Natural killer cell (primary cell): ENCODE results near the gene MIEF2. TPM values are rescaled to one million over a fixed set of nuclear protein-coding genes. Genes with fewer than 3 reads are reported as not detected.

Experiments used
- ATAC-seq, 3 donors: fragments of 150-1000 bp in 2 of 3; fragments of 200-7000 bp in 1 of 3; cut with Tn5 transposase; 1 replicate in 1 of 3; 2 replicates in 2 of 3; pipeline ENCODE4 v1.10.0; 2021; ENCODE audit warnings: mild to moderate bottlenecking in 2 of 3, moderate library complexity in 2 of 3
- DNase-seq, 2 donors: peaks; one replicate each; pipeline versions ENCODE4 v3.0.0 to v3.0.0-alpha.2; 2013 to 2021; ENCODE audit warnings: mixed read lengths in 1 of 2
- H3K27ac ChIP-seq: one replicate; pipeline ENCODE4 v1.5.1; 2013; ENCODE audit warnings: mild to moderate bottlenecking, low read length
- H3K27me3 ChIP-seq: one replicate; pipeline ENCODE4 v1.6.1; 2013; ENCODE audit warnings: low read length; ENCODE audit not compliant: control insufficient read depth, insufficient read depth
- H3K36me3 ChIP-seq: one replicate; pipeline ENCODE4 v1.6.1; 2013; ENCODE audit warnings: low read length; ENCODE audit not compliant: control insufficient read depth, insufficient read depth
- H3K4me1 ChIP-seq: one replicate; pipeline ENCODE4 v1.6.1; 2013; ENCODE audit warnings: low read length; ENCODE audit not compliant: control insufficient read depth, insufficient read depth
- H3K4me3 ChIP-seq: one replicate; pipeline ENCODE4 v1.5.1; 2013; ENCODE audit warnings: low read length
- H3K9me3 ChIP-seq: one replicate; pipeline ENCODE4 v1.6.1; 2013; ENCODE audit warnings: low read length; ENCODE audit not compliant: control insufficient read depth, insufficient read depth
- H3K27ac Mint-ChIP-seq, 2 donors: one replicate each; pipeline ENCODE4 v1.8.0; 2022; ENCODE audit warnings: mild to moderate bottlenecking in 2 of 2, mixed read lengths in 2 of 2, moderate library complexity in 1 of 2
- H3K27me3 Mint-ChIP-seq, 2 donors: one replicate each; pipeline ENCODE4 v1.8.0; 2022; ENCODE audit warnings: low read depth in 2 of 2, mixed read lengths in 2 of 2
- H3K36me3 Mint-ChIP-seq: one replicate; pipeline ENCODE4 v1.8.0; 2022; ENCODE audit warnings: mixed read lengths
- H3K4me1 Mint-ChIP-seq, 2 donors: one replicate each; pipeline ENCODE4 v1.8.0; 2022; ENCODE audit warnings: mixed read lengths in 2 of 2
- H3K4me3 Mint-ChIP-seq: one replicate; pipeline ENCODE4 v1.8.0; 2022; ENCODE audit warnings: mild to moderate bottlenecking, moderate library complexity, mixed read lengths
- H3K9me3 Mint-ChIP-seq, 2 donors: one replicate each; pipeline ENCODE4 v1.8.0; 2022; ENCODE audit warnings: mixed read lengths in 2 of 2
- WGBS: methylation state at CpG from one replicate; pipeline ENCODE4 v1.1.7; 2013; ENCODE audit warnings: missing lambda C conversion rate; ENCODE audit not compliant: insufficient coverage; 5-methylcytosine and 5-hydroxymethylcytosine counted together
- intact Hi-C: fragments of 100-400 bp; cut with micrococcal nuclease; formaldehyde crosslinking; loops from one replicate; pipeline ENCODE4 v1.14.2; 2022
- total RNA-seq, 4 donors: library from RNA; stranded (reverse); fragments of 120-200 nt in 1 of 4; gene quantifications; one replicate each; pipeline versions ENCODE4 v1.2.3 to v1.2.4, GENCODE V29; 2013 to 2022
- TF ChIP-seq, protein P1 (sequence below): fragments of 200-600 bp; IDR thresholded peaks from one replicate; pipeline ENCODE4 v1.8.0; 2022; ENCODE audit warnings: antibody characterized with exemption

The MIEF2 gene
- total RNA-seq, 3 donors from 2014 or later (not counting 1 experiment from before 2014, with no cell fraction given) = 10.6 to 12.8 (median 11.3) TPM

DNA sequence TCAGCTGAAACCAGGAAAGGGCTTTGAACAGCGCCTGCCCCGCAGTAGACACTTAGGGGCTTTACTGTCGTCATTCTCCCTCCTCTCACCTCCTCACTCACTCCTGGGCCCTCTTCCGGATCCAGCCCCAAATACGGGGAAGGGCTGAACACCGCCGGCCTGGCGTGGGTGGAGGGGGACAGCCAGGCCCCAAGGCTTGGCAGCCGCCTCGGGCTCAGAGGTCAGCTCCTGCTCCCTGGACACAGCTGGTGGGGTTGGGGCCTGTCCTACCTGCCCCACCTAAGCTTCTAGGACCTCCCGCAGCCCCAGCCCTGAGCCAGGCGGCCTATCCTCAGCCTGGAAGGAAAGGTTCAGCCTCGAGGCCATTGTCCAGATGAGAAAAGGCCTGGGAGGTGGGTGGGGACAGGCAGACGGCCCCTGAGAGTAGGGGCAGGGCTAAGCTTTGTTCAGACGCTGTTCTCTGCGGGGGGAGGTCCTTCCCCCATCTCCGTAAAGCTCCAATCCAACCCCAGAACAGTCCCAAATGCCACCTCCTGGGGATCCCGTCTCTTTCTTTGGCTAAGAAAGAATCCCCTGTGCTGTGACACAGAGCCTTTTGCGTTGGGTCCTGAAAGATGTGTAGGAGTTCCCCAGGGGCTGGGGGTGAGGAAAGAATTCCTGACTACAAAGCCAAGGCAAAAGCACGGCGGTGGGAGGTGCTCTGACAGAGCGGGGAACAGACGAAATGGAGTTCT, 35.9 kb upstream of the MIEF2 start:
- Histone ChIP-seq H3K27me3 (no peaks in the 10 kb centered on the region), H3K36me3 (no peaks in the 10 kb centered on the region), H3K9me3 (no peaks in the 10 kb centered on the region), H3K27ac (peak overlapping the region; percentile 49), H3K4me3 (peak overlapping the region; percentile 20), H3K4me1 (peaks cover 19% of the 10 kb centered on the region)
- 68% methylated on average over 23 of the region's 23 CpGs for WGBS
- Mint-ChIP-seq H3K9me3 (no peaks in the 10 kb centered on the region), H3K36me3 (no peaks in the 10 kb centered on the region), H3K4me1 (peaks cover 27 to 28% of the 10 kb centered on the region in 2 donors), H3K4me3 (peak overlapping the region; percentile 53), H3K27me3 (no peaks in the 10 kb centered on the region), H3K27ac (peak overlapping the region; percentile 31 to 82)
- no peak for ATAC-seq
- TF ChIP-seq, protein P1, sequence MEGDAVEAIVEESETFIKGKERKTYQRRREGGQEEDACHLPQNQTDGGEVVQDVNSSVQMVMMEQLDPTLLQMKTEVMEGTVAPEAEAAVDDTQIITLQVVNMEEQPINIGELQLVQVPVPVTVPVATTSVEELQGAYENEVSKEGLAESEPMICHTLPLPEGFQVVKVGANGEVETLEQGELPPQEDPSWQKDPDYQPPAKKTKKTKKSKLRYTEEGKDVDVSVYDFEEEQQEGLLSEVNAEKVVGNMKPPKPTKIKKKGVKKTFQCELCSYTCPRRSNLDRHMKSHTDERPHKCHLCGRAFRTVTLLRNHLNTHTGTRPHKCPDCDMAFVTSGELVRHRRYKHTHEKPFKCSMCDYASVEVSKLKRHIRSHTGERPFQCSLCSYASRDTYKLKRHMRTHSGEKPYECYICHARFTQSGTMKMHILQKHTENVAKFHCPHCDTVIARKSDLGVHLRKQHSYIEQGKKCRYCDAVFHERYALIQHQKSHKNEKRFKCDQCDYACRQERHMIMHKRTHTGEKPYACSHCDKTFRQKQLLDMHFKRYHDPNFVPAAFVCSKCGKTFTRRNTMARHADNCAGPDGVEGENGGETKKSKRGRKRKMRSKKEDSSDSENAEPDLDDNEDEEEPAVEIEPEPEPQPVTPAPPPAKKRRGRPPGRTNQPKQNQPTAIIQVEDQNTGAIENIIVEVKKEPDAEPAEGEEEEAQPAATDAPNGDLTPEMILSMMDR = no peak
- intact Hi-C loops = loop anchor here (1.0 kb wide), 1 partner anchor 91 kb away; the partner anchor contains the start of gene SMCR8
- no peak for DNase-seq

DNA sequence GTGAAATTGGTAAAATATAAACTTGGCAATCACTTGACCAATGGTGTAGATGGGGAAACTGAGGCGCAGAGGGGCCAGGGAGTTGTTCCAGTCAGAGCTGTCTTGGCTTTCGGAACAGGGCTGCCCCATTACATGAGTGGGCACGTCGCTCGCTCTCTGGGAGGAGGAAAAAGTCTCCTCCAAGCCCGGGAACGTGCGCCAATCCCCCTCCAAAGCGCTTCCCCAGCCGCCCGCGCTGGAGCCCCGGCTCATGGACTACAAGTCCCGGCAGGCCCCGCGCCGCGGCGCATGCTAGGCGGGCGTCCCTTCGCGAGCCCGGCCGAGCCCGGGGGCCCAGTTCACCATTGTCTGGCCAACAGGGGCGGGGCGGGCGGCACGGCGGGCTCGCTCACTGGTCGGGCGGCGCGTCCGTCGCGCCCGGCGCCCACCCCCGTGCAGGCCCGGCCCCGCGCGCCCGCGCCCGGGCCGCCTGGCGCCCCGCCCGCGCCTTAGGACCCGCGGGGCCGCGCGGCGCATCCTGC, 35.3 kb upstream of the MIEF2 start, which contains the start of gene LLGL1:
Gene LLGL1 (plus strand): TSS at position 515 of the 521 bp plus-strand sequence. CDS start 48 bp downstream, outside the sequence.
- peak; percentile 95 to 96 for DNase-seq
- no peaks in the 10 kb centered on the region for H3K36me3 Mint-ChIP-seq
- H3K9me3 Mint-ChIP-seq = no peaks in the 10 kb centered on the region
- Histone ChIP-seq H3K9me3 (no peaks in the 10 kb centered on the region), H3K36me3 (no peaks in the 10 kb centered on the region), H3K27me3 (no peaks in the 10 kb centered on the region), H3K4me1 (peaks cover 19% of the 10 kb centered on the region), H3K4me3 (peak within 1 kb of the TSS; percentile 55), H3K27ac (peak within 1 kb of the TSS; percentile 49)
- TF ChIP-seq, protein P1 = no peak
- peak within 1 kb of the TSS; percentile 75 to 82 for H3K27ac Mint-ChIP-seq
- intact Hi-C loops = loop anchor here (1.0 kb wide), 1 partner anchor 90 kb away; the partner anchor contains the start of gene SMCR8
- WGBS = under 1% methylated on average over 60 of the region's 60 CpGs
- H3K27me3 Mint-ChIP-seq = no peaks in the 10 kb centered on the region
- peak; percentile 97 to 99 (median 98) for ATAC-seq
- peak within 1 kb of the TSS; percentile 89 for H3K4me3 Mint-ChIP-seq
- H3K4me1 Mint-ChIP-seq = peaks cover 27 to 28% of the 10 kb centered on the region in 2 donors

DNA sequence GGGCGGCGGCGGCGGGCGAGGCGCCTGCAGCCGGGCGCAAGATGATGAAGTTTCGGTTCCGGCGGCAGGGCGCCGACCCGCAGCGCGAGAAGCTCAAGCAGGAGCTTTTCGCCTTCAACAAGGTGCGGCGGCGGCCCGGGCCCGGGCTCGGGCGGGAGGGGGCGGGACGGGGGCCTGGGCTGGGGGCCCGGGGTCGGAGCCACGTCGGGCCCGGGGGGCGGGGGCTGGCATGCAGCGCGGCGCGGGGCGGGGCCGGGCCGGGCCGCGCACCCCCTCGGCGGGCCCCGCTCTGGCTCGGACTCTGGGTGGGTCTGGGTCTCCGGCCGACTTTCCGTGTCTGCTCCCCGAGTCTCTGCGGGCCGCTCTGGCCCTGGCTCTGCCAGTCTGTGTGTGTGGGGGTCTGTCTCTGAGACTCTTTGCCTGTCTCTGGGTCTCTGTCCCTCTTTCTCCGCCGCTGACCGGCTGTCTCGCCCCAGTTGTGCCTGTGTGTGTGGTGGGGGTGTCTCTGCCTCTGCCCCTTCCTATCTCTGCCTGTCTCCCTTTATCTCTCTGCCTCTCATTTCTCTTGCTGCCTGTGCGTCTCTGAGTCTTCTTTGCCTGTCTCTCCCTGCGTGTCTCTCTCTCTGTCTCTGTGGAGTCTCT, 34.7 kb upstream of the MIEF2 start:
- Histone ChIP-seq H3K4me3 (peak overlapping the region; percentile 55), H3K9me3 (no peaks in the 10 kb centered on the region), H3K36me3 (no peaks in the 10 kb centered on the region), H3K4me1 (peaks cover 19% of the 10 kb centered on the region), H3K27me3 (no peaks in the 10 kb centered on the region), H3K27ac (peak overlapping the region; percentile 37)
- ATAC-seq = no peak
- Mint-ChIP-seq H3K36me3 (no peaks in the 10 kb centered on the region), H3K4me3 (peak overlapping the region; percentile 89), H3K4me1 (peaks cover 27 to 28% of the 10 kb centered on the region in 2 donors), H3K27ac (peak overlapping the region; percentile 75 to 82), H3K9me3 (no peaks in the 10 kb centered on the region), H3K27me3 (no peaks in the 10 kb centered on the region)
- intact Hi-C loops = loop anchor here (1.0 kb wide), 1 partner anchor 90 kb away; the partner anchor contains the start of gene SMCR8
- no peak for DNase-seq
- under 1% methylated on average over 56 of the region's 57 CpGs for WGBS
- TF ChIP-seq, protein P1 = no peak
